GM21529 (cell line): ENCODE results near the gene EHD4.
A peak's percentile ranks its signal among the peaks of the same experiment; 100 is the strongest.

Experiments used
- ATAC-seq: cut with Tn5 transposase; IDR thresholded peaks from one replicate; pipeline ENCODE4 v1.9.1; 2021; ENCODE audit not compliant: unreplicated experiment

Gene EHD4

DNA sequence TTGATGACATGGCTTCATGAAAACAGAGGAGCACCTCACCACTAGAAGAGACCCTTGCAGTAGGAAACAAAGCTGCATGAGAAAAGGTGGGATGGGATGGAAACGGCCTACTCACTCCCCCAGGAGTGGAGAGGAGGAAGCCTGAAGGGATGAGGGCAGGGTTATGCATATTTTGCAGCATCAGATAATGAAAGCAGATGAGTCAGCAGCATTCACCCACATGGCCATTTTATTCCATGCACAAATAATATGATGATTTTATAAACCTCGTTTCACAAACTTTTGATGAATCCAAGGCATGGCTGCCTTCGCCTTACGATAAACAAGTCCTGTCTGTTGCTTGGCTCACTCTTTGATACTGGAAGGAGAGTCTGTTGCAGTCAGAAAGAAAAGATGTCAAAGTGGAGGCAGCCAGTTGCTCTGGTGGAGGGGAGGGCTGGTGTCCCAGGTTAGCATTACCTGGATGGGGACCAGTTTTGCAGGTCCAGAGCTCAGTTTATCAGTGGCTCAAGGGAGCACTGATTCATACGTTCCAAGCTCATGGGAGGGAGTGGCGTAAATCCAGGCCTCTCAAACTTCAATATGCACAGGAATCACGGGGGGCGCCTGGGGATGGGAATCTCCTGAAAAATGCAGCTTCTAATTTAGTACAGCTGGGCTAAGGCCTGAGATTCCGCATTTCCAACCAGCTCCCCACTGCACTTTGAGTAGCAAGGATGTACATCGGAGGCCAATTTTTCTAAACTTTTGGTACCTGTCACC, 9.2 kb upstream of the EHD4 start:
- ATAC-seq: no peak

GRCh38 chr15:41980654-41981323, 8.4 kb upstream of the EHD4 start:
- ATAC-seq: no peak

DNA sequence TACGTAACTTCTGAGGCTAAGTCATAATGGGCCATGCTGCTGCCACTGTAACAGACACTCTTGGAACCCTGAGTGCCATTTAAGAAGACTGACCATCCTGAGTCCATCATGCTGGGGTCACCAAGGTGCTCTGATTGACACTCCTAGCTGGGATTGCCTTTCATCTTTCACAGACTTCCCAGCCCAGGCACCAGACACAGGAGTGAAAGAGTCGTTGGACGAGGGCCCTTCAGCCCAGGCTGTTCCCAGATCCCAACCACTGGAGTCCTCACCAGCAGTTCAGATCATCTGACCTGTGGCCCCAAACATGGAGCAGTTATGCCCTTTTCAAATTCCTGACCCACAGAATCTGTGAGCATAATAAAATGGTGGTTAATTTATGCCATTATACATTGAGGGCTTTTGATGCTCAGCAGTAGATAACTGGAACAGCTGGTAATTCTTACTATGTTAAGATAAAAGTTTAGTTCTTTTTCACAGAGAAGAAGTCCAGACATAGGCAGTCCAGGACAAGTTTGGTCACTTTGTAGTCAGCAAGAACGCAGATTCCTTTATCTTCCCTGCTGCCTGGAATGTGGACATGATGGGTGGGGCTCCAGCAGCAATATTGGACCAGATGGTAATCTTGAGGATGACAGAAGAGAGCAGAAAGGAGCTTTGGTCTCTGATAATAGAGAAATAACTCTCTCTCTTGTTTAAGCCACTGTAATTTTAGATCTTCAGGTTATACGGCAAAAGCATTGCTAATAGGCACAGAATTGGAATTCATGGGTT, 7.3 kb upstream of the EHD4 start:
- ATAC-seq: no peak

- ATAC-seq: no peak
These were observed 6.2 kb upstream of the EHD4 start for GRCh38 chr15:41978534-41978933.

DNA sequence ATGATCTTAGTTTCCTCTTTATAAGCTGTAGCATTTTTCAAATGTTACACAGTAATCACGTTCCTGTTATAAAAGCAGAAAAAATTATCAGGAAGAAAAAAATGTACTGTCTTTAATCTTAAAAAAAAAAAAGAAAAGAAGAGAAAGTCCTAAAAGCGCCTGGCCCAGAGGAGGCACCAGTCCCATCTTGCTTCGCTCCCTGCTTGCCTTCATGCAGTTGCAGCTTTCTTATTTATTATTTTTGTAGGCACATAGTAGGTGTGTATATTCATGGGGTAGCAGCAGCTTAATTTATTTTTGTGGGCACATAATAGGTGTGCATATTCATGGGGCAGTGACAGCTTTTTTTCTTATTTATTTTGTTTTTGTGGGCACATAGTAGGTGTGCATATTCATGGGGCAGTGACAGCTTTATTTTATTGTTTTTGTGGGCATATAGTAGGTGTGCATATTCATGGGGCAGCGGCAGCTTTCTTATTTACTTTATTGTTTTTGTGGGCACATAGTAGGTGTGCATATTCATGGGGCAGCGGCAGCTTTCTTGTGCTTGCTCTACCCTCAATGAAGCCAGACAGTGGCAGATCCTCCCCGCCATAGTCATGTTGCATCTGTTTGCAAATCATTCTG, 5.5 kb upstream of the EHD4 start:
- no peak for ATAC-seq

DNA sequence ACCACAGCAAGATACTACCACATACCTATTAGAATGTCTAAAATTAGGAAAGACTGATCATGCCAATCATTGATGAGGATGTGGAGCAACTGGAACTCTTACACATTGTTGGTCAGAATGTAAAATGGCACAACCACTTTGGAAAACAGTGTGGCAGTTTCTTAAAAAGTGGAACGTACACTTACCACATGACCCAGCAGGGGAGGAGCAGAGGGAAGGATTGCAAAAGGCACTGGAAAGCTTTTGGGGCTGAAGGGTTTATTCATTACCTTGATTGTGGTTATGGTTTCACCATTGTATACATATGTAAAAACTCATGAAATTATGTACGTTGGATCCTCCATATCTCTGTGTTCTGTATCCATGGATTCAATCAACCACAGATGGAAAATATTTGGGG, 3.3 kb upstream of the EHD4 start:
- ATAC-seq: no peak

- ATAC-seq: no peak
These were observed 1.7 kb upstream of the EHD4 start for GRCh38 chr15:41974041-41974440.

DNA sequence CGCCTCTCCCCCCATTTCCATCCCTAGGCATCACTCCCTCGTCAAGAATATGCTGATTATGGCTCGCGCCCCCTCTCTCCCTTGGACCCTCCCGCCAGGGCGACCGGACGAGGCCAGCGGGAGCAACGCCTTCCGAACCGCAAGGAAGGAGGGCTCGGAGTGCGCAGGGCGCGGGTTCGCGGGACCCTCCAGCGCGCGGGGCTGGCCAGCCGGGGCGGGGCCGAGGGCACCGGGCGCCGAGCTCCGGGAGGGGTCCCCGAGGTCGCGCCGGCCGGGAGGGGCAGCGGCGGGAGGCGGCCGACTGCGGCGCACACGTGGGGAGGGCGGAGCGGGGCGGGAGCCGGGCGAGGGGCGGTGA, 483 bp downstream of the EHD4 start:
- peak; percentile 11 for ATAC-seq

- ATAC-seq: peak; percentile 48
These were observed 1.1 kb downstream of the EHD4 start for GRCh38 chr15:41971089-41971894.

DNA sequence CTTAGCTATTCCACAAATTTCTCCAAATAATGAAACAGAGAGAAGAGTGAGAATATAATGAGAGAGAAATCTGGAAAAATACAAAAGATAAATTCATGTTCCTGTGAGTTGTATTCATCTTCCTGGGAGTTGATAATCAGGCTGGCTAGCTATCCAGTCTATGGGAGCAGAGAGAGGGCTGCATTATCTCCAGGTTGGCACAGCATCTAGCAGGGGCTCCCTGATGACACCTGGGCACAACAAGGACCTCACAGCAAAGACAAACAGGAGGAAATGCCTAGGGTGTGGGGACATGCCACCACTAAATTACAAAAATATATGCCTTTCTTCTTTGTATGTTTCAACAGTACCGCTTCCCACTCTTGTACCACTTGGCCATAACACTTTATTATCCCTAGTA, 1.9 kb downstream of the EHD4 start:
- no peak for ATAC-seq

DNA sequence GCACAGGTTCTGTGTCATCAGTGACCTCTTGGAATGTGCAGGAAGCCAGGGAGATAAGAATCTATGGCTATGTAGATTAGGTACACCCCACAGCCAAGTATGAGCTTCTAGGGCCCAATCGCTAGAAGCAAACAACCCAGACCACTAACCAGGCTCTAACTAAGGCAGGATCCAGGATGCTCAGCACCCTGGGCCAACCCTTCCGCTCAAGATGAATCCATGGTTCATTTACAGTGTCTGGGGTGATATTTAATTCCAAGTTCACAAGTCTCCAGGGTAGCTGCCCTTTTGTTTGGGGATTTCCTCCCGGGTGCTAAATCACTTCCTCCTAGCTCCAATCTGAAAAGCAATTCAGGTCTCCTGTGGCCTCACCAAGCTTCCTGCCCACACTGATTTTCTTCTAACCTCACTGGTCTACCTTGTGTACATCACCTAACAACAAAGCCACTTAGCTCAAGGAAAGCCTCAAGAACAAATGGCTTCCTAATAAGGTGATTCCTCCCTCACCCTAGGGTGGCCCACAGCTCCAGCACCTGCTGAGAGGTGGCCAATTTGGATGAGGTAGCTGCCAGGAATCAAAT, 2.4 kb downstream of the EHD4 start:
- no peak for ATAC-seq

DNA sequence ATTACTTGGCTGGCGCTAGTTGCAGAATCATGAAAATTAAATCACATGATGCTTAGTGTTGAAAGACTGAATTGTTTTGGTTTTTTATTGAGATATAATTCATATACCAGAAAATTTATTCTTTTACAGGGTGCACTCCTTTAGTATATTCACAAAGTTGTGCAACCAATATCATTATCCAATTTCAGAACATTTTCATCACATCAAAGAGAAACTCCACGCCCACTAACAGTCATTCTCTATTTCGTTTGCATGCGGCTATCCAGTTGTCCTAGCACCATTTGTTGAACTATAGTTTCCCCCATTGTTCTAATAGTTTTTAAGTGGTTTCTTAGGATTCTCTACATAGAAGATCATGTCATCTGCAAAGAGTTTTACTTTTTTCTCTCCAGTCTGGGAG, 3.7 kb downstream of the EHD4 start:
- ATAC-seq: no peak

- no peak for ATAC-seq
These were observed 4.7 kb downstream of the EHD4 start for GRCh38 chr15:41967506-41968206.

GRCh38 chr15:41966920-41967465, 5.4 kb downstream of the EHD4 start:
- ATAC-seq: no peak

DNA sequence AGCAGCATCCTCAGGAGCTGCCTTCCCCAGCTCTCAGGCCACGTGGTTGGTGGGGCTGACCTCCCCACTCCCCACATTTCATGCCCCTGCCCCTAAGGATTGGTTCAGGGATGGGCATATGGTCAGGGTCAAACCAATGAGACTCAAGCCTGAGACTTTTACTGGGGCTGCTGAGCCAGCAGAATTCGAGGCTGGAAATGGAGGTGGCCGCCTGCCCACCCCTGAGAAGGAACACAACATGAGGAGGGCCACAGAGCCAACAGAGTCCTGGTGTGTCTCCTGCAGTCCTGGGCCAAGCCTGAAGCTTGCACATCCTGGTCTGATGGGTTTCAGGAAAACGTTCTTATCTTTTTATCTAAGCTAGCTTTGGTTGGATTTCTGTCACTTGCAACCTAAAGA, 5.9 kb downstream of the EHD4 start:
- ATAC-seq: no peak

GRCh38 chr15:41965441-41966413, 6.6 kb downstream of the EHD4 start:
- ATAC-seq: no peak

GRCh38 chr15:41961595-41962202, 10.7 kb downstream of the EHD4 start:
- ATAC-seq: no peak

DNA sequence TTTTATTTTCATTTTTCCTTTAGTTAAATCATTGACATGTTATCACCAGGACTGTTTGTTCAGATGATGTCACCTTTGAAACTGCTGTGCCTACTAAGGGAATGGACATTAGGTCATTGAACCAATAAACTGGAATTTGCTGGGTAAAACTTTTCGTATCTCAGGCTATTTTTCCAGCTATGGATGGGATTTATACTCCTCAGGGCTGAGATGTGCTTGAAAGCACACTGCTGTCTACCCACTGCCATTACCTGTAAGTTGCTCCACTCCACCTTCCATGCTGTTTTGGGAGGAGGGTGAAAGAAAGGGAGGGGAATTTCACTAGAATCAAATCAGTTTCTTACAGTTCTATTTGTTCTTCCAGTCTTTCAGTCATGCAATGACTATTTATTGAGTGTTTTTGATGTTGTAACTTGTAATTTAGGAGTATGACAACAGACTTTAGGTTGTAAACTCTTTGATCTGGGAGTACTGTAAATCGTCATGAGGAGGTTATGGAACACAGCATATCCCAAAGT, 11.3 kb downstream of the EHD4 start:
- no peak for ATAC-seq
